Astrocyte (in vitro differentiated cells and primary cell): ENCODE results near the gene HCRTR1. TPM values are rescaled to one million over a fixed set of nuclear protein-coding genes. Genes with fewer than 3 reads are reported as not detected.

Experiments
- DNase-seq: peaks from one replicate; pipeline ENCODE4 v3.0.0-alpha.2; 2010; ENCODE audit warnings: low read depth
- FAIRE-seq: peaks from 2 replicates; lab custom pipeline; 2011; peaks lifted over from hg19 to GRCh38; lab: Jason Lieb, UNC
- H2AFZ ChIP-seq: 2 replicates; pipeline ENCODE4 v1.6.0; 2012; ENCODE audit warnings: low read depth, low read length, inconsistent platforms
- H3K27ac ChIP-seq: 2 replicates; pipeline ENCODE4 v1.5.1; 2011; ENCODE audit warnings: low read depth, low read length, inconsistent platforms
- H3K27me3 ChIP-seq: 2 replicates; pipeline ENCODE4 v1.6.0; 2011; ENCODE audit warnings: low read length, inconsistent platforms; ENCODE audit not compliant: insufficient read depth
- H3K36me3 ChIP-seq: 2 replicates; pipeline ENCODE4 v1.5.1; 2011; ENCODE audit warnings: low read length, inconsistent platforms; ENCODE audit not compliant: insufficient read depth
- H3K4me1 ChIP-seq: 2 replicates; pipeline ENCODE4 v1.5.1; 2011; ENCODE audit warnings: low read length, inconsistent platforms; ENCODE audit not compliant: insufficient read depth
- H3K4me2 ChIP-seq: 2 replicates; pipeline ENCODE4 v1.6.0; 2012; ENCODE audit warnings: low read length, inconsistent platforms
- H3K4me3 ChIP-seq: 2 replicates; pipeline ENCODE4 v1.5.1; 2011; ENCODE audit warnings: low read depth, mild to moderate bottlenecking, low read length, inconsistent platforms; ENCODE audit not compliant: insufficient read depth
- H3K79me2 ChIP-seq: 2 replicates; pipeline ENCODE4 v1.6.0; 2012; ENCODE audit warnings: mild to moderate bottlenecking, low read length, inconsistent platforms; ENCODE audit not compliant: insufficient read depth
- H3K9ac ChIP-seq: 2 replicates; pipeline ENCODE4 v1.6.0; 2012; ENCODE audit warnings: mild to moderate bottlenecking, low read length, inconsistent platforms
- H3K9me3 ChIP-seq: 2 replicates; pipeline ENCODE4 v1.5.1; 2012; ENCODE audit warnings: low read depth, mild to moderate bottlenecking, low read length, inconsistent platforms; ENCODE audit not compliant: insufficient read depth
- H4K20me1 ChIP-seq: 2 replicates; pipeline ENCODE4 v1.6.0; 2012; ENCODE audit warnings: low read length, inconsistent platforms; ENCODE audit not compliant: insufficient read depth
- H3K27ac Mint-ChIP-seq: one replicate; pipeline ENCODE4 v1.8.0; 2021; ENCODE audit warnings: mild to moderate bottlenecking, mixed read lengths; ENCODE audit not compliant: unreplicated experiment
- H3K27me3 Mint-ChIP-seq: one replicate; pipeline ENCODE4 v1.8.0; 2021; ENCODE audit warnings: low read depth, mixed read lengths; ENCODE audit not compliant: unreplicated experiment
- H3K36me3 Mint-ChIP-seq: one replicate; pipeline ENCODE4 v1.8.0; 2021; ENCODE audit warnings: low read depth, mixed read lengths; ENCODE audit not compliant: unreplicated experiment
- H3K4me1 Mint-ChIP-seq: one replicate; pipeline ENCODE4 v1.8.0; 2021; ENCODE audit warnings: low read depth, mixed read lengths; ENCODE audit not compliant: unreplicated experiment
- H3K4me3 Mint-ChIP-seq: one replicate; pipeline ENCODE4 v1.8.0; 2021; ENCODE audit warnings: mild to moderate bottlenecking, moderate library complexity, mixed read lengths; ENCODE audit not compliant: unreplicated experiment
- H3K9me3 Mint-ChIP-seq: one replicate; pipeline ENCODE4 v1.8.0; 2021; ENCODE audit warnings: mild to moderate bottlenecking, mixed read lengths; ENCODE audit not compliant: unreplicated experiment
- CTCF ChIP-seq: IDR thresholded peaks from 2 replicates; pipeline ENCODE4 v1.5.1; 2011; ENCODE audit warnings: low read depth, mild to moderate bottlenecking, inconsistent platforms, low read length, moderate library complexity; ENCODE audit not compliant: insufficient read depth
- EZH2 ChIP-seq: IDR thresholded peaks from 2 replicates; pipeline ENCODE4 v1.6.1; 2012; ENCODE audit warnings: mild to moderate bottlenecking, low read length, inconsistent platforms; ENCODE audit not compliant: insufficient read depth
- total RNA-seq: library from RNA; stranded (reverse); gene quantifications from 2 replicates; pipeline ENCODE4 v1.2.1, GENCODE V29; 2021

HCRTR1 gene
- total RNA-seq, 1 donor from 2014 or later = not detected

- Histone ChIP-seq H2AFZ (no peak overlapping the region), H3K4me1 (peaks cover 6% of the 10 kb centered on the region), H3K36me3 (peaks cover 14% of the 10 kb centered on the region), H3K4me2 (no peak overlapping the region), H3K79me2 (no peaks in the 10 kb centered on the region), H3K27ac (no peak overlapping the region), H3K9ac (no peak overlapping the region), H4K20me1 (peaks cover 3% of the 10 kb centered on the region), H3K9me3 (no peaks in the 10 kb centered on the region), H3K4me3 (no peak overlapping the region), H3K27me3 (no peaks in the 10 kb centered on the region)
- no peak overlapping the region for H3K4me3 Mint-ChIP-seq
- peaks cover 16% of the 10 kb centered on the region for H3K27me3 Mint-ChIP-seq
- no peak for DNase-seq
- H3K27ac Mint-ChIP-seq = no peak overlapping the region
- no peaks in the 10 kb centered on the region for H3K9me3 Mint-ChIP-seq
- no peak for FAIRE-seq
- H3K36me3 Mint-ChIP-seq = peaks cover 31% of the 10 kb centered on the region
- H3K4me1 Mint-ChIP-seq = peaks cover 2% of the 10 kb centered on the region
- TF ChIP-seq CTCF (no peak), EZH2 (no peak)
These were observed 58.3 kb downstream of the HCRTR1 start for GRCh38 chr1:31675756-31676155.

Other genes starting within 250 kb of the HCRTR1 start
- gene FABP3, start 244.6 kb upstream of the HCRTR1 start, total RNA-seq = 13.5 and 20.4 TPM in 2 replicates
- gene SERINC2, start 204.5 kb upstream of the HCRTR1 start, total RNA-seq = 29.4 and 30.4 TPM in 2 replicates
- gene TINAGL1, start 41.2 kb upstream of the HCRTR1 start, total RNA-seq = 3.9 and 5.7 TPM in 2 replicates
- gene PEF1, start 27.2 kb downstream of the HCRTR1 start, total RNA-seq = 56.3 and 57.9 TPM in 2 replicates
- 42.9 and 56.5 TPM in 2 replicates for gene COL16A1, start 86.3 kb downstream of the HCRTR1 start, total RNA-seq
- gene ADGRB2, start 146.7 kb downstream of the HCRTR1 start, total RNA-seq = 25.1 and 25.8 TPM in 2 replicates
- gene SPOCD1, start 198.3 kb downstream of the HCRTR1 start, total RNA-seq = 27.8 and 28.0 TPM in 2 replicates